Ovary (tissue), 9 donors: ENCODE results near the gene MORF4L1. TPM values are rescaled to one million over a fixed set of nuclear protein-coding genes. Genes with fewer than 3 reads are reported as not detected.
"Not testable (repeated sequence)": the region's sequence is repeated elsewhere in the genome, so short reads cannot be mapped to it uniquely, and the experiment has no call there.

Experiments used
- DNase-seq, 5 donors: peaks; one replicate each; pipeline ENCODE4 v3.0.0-alpha.2; 2019 to 2020
- H3K27ac ChIP-seq, 2 donors: fragments of 200-600 bp; one replicate each; pipeline versions ENCODE4 v1.5.1 to v1.8.0; 2019 to 2022
- H3K27me3 ChIP-seq: fragments of 200-600 bp; one replicate; pipeline ENCODE4 v1.8.0; 2022
- H3K36me3 ChIP-seq: fragments of 200-600 bp; sonication (generic); one replicate; pipeline ENCODE4 v1.5.1; 2019
- H3K4me1 ChIP-seq: one replicate; pipeline ENCODE4 v1.8.1; 2013; ENCODE audit warnings: mild to moderate bottlenecking, moderate library complexity; ENCODE audit not compliant: insufficient read depth
- H3K4me3 ChIP-seq: fragments of 200-600 bp; sonication (generic); one replicate; pipeline ENCODE4 v1.5.1; 2017
- H3K9me3 ChIP-seq, 2 donors: fragments of 200-600 bp in 1 of 2; sonication (generic) in 1 of 2; one replicate each; pipeline versions ENCODE4 v1.5.1 to v1.8.1; 2013 to 2019; ENCODE audit warnings: mild to moderate bottlenecking in 1 of 2, moderate library complexity in 1 of 2
- EP300 ChIP-seq: sonication (generic); formaldehyde crosslinking; IDR thresholded peaks from one replicate; pipeline ENCODE4 v1.6.1; 2017; ENCODE audit warnings: antibody characterized with exemption
- POLR2A ChIP-seq: fragments of 450-650 bp; IDR thresholded peaks from one replicate; pipeline ENCODE4 v1.6.1; 2017; ENCODE audit warnings: antibody characterized with exemption, mild to moderate bottlenecking, moderate library complexity
- WGBS, 3 donors: extraction: QIAGEN DNeasy Blood & Tissue Kit in 1 of 3; methylation state at CpG; one replicate each; pipeline versions ENCODE4 v1.1.5 to v1.1.7; 2013 to 2017; 5-methylcytosine and 5-hydroxymethylcytosine counted together
- intact Hi-C, 4 donors: fragments of 100-400 bp; cut with DNase I; formaldehyde crosslinking; loops; one replicate each; pipeline versions ENCODE4 v1.11.0 to v1.15.1; 2022 to 2023
- polyA plus RNA-seq, 2 donors: library from polyadenylated mRNA; stranded (reverse); fragments of 200-250 nt in 1 of 2; fragments of 350-450 nt in 1 of 2; fragmentation: Illumina TruSeq in 1 of 2; extraction: RNeasy Lipid Tissue Mini Kit (QIAGEN cat#74804) in 1 of 2; gene quantifications; one replicate each; pipeline ENCODE4 v1.2.3, GENCODE V29; 2013 to 2014
- total RNA-seq, 7 donors: library from RNA; depleted of rRNA in 2 of 7; stranded (reverse); fragments of >200 nt in 2 of 7; fragmentation: NEBNext Ultra II Directional in 3 of 7; extraction: Animal tissue kit (Norgen Biotek cat#: 25700) in 3 of 7; gene quantifications; one replicate each; pipeline versions ENCODE4 v1.1.0 to v1.2.4, GENCODE V29; 2016 to 2023
- TF ChIP-seq, protein P1 (sequence below), 3 donors: fragments of 450-650 bp in 2 of 3; fragments of 200-600 bp in 1 of 3; IDR thresholded peaks; one replicate each; pipeline versions ENCODE4 v1.5.1 to v1.8.0; 2016 to 2022; ENCODE audit warnings: antibody characterized with exemption in 3 of 3, mild to moderate bottlenecking in 1 of 3
- donor health status: DM: no; HTN: no; CAD: no; lungs with moderate emphysema.
- donor health status: DM: no; HTN: no; CAD: no.
- donor health status: Bipolar disorder and iron deficiency.
- donor health status: DM: yes; HTN: yes; CAD: no.
- donor health status: DM: no; HTN: no; CAD: no.
- donor health status: DM: yes; HTN: yes; CAD: no.

The MORF4L1 gene
- total and polyA plus RNA-seq, 9 donors: 210 to 772 (median 346) TPM

DNA sequence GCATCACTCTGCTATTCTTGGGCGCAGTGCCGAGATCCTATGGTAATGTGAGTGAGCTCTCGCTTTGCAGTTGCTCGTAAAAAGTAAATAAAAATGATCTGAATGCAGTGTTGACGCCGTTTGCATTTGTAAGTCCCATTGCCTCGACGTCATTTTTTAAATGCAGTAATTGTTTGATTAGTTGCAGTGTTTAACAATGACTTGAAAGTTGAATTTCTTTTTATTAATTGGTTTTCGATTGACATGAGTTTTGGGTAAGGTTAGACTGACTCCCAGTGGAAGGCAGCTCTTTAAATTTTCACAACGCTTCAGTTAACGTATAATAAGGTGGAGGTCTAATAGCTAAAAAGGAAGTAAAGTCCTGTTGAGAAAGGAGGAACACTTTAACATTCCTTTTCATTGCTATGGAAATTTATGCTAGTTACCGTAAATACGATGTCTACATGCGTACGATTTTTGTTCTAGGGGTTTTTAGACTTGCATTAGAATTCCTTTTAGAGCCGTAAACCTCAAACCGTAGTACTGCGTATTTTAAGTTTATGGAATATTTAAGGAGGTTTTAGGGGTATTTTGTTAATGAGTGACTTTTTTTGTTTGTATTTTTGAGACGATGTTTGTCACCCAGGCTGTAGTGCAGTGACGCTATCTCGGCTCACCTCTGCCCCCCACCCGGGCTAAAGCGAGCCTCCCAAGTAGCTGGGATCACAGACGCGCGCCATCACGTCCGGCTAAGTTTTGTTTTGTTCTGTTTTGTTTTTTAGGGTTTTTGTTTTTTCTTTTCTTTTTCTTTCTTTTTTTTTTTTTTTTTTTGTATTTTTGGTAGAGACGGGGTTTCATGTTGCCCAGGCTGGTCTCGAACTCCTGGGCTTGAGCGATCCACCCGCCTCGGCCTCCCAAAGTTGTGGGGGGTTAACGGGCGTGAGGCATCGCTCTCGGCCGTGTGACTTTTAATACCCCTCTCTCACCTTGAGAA is 1.4 kb downstream of the MORF4L1 start:
- 1% methylated on average over 38 of the region's 38 CpGs for WGBS, 3 donors
- Histone ChIP-seq H3K4me1 (peaks cover 8% of the 10 kb centered on the region), H3K4me3 (peak overlapping the region; percentile 100), H3K27ac (peak overlapping the region; percentile 98 to 99), H3K9me3 (no peaks in the 10 kb centered on the region), H3K36me3 (no peaks in the 10 kb centered on the region), H3K27me3 (no peaks in the 10 kb centered on the region)
- DNase-seq: peak in 2 of 5 donors; percentile 44 to 51
- TF ChIP-seq EP300: no peak
- TF ChIP-seq, protein P1, sequence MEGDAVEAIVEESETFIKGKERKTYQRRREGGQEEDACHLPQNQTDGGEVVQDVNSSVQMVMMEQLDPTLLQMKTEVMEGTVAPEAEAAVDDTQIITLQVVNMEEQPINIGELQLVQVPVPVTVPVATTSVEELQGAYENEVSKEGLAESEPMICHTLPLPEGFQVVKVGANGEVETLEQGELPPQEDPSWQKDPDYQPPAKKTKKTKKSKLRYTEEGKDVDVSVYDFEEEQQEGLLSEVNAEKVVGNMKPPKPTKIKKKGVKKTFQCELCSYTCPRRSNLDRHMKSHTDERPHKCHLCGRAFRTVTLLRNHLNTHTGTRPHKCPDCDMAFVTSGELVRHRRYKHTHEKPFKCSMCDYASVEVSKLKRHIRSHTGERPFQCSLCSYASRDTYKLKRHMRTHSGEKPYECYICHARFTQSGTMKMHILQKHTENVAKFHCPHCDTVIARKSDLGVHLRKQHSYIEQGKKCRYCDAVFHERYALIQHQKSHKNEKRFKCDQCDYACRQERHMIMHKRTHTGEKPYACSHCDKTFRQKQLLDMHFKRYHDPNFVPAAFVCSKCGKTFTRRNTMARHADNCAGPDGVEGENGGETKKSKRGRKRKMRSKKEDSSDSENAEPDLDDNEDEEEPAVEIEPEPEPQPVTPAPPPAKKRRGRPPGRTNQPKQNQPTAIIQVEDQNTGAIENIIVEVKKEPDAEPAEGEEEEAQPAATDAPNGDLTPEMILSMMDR (IDR thresholded peaks at IDR 0.05): no peak
- TF ChIP-seq POLR2A: no peak
- intact Hi-C loops: loop anchor here in 2 of 4 donors (5.0 to 10.0 kb wide), 2 partner anchors 62 to 119 kb away; partner anchors contain the start of gene ADAMTS7 (in 1 of the 2)

DNA sequence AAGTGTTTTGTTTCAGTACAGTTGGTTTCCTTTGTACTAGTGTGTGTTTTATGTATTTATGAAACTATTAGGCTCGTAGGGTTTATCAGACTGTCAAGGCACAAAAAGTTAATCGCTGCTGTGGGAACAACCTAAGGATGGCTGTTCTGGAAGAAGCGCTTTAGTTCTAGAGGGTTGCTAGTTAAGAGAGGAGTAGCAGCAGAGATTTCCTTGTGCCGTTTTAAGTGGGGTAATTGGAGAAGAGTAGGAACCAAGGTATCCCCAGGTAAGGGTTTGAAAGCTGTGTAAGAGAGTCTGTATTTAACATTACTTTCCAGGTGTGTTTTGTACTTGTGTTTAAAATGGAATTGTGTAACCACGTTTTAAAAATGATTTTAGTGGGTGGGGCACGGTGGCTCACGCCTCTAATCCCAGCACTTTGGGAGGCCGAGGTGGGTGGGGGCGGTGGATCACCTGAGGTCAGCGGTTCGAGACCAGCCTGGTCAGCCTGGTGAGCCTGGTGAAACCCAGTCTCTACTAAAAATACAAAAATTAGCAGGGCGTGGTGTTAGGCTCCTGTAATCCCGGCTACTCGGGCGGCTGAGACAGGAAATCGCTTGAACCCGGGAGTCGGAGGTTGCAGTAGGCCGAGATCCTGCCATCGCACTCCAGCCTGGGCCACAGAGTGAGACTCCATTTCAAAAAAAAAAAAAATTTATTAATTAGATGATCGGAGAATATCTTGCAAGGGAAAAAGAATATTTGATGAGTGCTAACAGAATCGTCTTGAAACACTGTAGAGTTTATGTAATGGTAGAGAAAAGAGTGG is 2.6 kb downstream of the MORF4L1 start:
- 18 to 41% (median 29%) methylated on average over 22 of the region's 22 CpGs for WGBS, 3 donors
- DNase-seq: peak in 2 of 5 donors; percentile 34 to 45
- Histone ChIP-seq H3K4me1 (peaks cover 12% of the 10 kb centered on the region), H3K4me3 (peak overlapping the region; percentile 100), H3K27me3 (no peaks in the 10 kb centered on the region), H3K36me3 (no peaks in the 10 kb centered on the region), H3K27ac (no peak overlapping the region), H3K9me3 (no peaks in the 10 kb centered on the region)
- intact Hi-C loops: loop anchor here in 1 of 4 donors (10.0 kb wide), 1 partner anchor 121 kb away; no protein-coding TSS in a partner anchor
- no peak for TF ChIP-seq POLR2A
- TF ChIP-seq, protein P1 (IDR thresholded peaks at IDR 0.05): no peak
- no peak for TF ChIP-seq EP300

DNA sequence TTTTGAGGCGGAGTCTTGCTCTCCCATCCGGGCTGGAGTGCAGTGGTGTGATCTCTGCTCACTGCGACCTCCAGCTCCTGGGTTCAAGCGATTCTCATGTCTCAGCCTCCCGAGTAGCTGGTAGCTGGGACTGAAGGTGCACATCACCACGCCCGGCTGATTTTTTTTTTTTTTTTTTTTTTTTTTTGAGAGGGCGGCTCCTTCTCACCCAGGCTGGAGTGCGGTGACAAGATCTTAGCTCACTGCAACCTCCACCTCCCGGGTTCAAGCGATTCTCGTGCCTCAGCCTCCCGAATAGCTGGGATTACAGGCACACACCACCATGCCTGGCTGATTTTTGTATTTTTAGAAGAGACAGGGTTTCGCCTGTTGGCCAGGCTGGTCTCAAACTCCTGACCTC is 4.3 kb downstream of the MORF4L1 start:
- intact Hi-C loops: loop anchor here in 1 of 4 donors (10.0 kb wide), 1 partner anchor 122 kb away; no protein-coding TSS in a partner anchor
- peaks cover 12% of the 10 kb centered on the region for H3K4me1 ChIP-seq
- not testable (repeated sequence) for H3K4me3 ChIP-seq, H3K9me3 ChIP-seq, H3K27ac ChIP-seq, H3K36me3 ChIP-seq, H3K27me3 ChIP-seq, DNase-seq
- 55 to 75% (median 56%) methylated on average over 14 of the region's 14 CpGs for WGBS, 3 donors

DNA sequence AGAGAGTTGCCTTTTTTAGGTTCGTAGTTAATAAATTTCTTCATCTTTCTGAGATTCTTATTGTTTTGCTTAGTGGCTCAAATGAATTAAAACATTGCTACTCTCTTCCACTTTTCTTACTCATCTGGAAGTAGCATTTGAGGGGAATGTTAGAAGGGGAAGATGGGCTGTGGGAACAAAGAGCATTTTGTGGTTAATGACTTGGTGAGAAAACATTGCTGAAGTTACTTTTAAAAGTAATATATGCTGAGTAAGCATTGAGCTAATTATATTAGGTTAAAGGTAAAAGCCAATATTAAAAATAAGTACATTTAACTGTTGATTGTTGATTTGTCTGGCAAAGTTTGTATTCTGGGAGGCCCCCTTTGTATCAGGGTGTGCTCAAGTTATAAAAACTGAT is 5.7 kb downstream of the MORF4L1 start:
- whole genome bisulfite sequencing, 3 donors: 2 to 10% (median 9%) methylated on average over 1 of the region's 1 CpG
- intact Hi-C loops: loop anchor here in 1 of 4 donors (10.0 kb wide), 1 partner anchor 124 kb away; no protein-coding TSS in a partner anchor
- no peaks in the 10 kb centered on the region for H3K27me3 ChIP-seq
- H3K9me3 ChIP-seq: no peaks in the 10 kb centered on the region
- H3K4me3 ChIP-seq: no peak overlapping the region
- no peak for DNase-seq
- H3K36me3 ChIP-seq: no peaks in the 10 kb centered on the region
- peaks cover 12% of the 10 kb centered on the region for H3K4me1 ChIP-seq
- no peak overlapping the region for H3K27ac ChIP-seq
- TF ChIP-seq POLR2A (no peak), EP300 (no peak)
- TF ChIP-seq, protein P1 (IDR thresholded peaks at IDR 0.05): no peak
